SK-N-SH treated with all-trans-retinoic acid at 6 μM for 48 hours (cell line): ENCODE measurements around the gene PLIN1.

Experiments used
- ZC3H10 ChIP-seq: fragments of 250-450 bp; sonication (Bioruptor Pico); IDR thresholded peaks from 2 replicates; pipeline ENCODE4 v1.5.1; 2021; ENCODE audit warnings: mild to moderate bottlenecking, moderate library complexity
- TF ChIP-seq, protein P1 (sequence below): fragments of 250-450 bp; sonication (Bioruptor Pico); IDR thresholded peaks from 2 replicates; pipeline ENCODE4 v1.8.0; 2020; ENCODE audit warnings: mild to moderate bottlenecking, moderate library complexity, borderline replicate concordance

DNA sequence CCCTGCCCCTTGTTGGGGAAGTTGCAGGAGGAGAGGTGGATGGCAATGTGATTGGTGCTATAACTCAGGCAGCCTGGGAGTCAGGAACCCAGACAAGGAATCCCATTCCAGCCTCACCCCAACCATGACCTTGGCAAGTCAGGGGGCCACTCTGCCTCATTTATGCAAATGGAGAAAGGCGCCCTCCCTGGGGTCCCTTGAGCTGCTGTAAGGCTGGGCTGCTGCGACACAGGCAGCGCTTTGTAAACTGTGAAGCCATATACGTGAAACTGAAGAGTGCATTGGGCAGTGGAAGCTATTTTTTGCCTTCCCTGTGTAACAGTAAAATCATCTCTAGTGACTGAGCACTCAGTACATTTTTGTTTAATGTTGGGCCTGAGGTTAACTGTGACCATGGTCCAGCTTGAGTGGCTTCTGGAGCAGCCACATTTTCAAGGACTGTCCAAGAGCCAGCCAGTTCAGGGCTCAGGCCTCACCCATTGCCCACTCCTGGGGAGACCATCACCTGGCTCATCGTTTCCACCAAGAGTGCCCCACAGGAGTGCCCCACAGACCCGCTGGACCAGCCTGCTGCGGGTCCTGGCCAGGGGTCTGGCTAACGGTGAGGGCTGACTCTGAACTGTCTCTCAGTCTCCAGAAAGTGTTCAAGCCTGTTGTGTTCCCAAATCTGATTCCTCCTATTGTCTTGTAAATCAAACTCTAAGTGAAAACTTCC lies 51.8 kb downstream of the PLIN1 start:
- TF ChIP-seq, protein P1, sequence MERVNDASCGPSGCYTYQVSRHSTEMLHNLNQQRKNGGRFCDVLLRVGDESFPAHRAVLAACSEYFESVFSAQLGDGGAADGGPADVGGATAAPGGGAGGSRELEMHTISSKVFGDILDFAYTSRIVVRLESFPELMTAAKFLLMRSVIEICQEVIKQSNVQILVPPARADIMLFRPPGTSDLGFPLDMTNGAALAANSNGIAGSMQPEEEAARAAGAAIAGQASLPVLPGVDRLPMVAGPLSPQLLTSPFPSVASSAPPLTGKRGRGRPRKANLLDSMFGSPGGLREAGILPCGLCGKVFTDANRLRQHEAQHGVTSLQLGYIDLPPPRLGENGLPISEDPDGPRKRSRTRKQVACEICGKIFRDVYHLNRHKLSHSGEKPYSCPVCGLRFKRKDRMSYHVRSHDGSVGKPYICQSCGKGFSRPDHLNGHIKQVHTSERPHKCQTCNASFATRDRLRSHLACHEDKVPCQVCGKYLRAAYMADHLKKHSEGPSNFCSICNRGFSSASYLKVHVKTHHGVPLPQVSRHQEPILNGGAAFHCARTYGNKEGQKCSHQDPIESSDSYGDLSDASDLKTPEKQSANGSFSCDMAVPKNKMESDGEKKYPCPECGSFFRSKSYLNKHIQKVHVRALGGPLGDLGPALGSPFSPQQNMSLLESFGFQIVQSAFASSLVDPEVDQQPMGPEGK (CRISPR knock-in tag): no peak
- TF ChIP-seq ZC3H10: no peak
